Activated CD4-positive, alpha-beta T cell treated with anti-CD3 and anti-CD28 coated beads for 4 hours (primary cell): ENCODE data around the gene ARCN1.

ENCODE experiments used
- DNase-seq, 2 donors: peaks; one replicate each; pipeline ENCODE4 v3.0.0-alpha.2; 2020

Gene ARCN1

DNA sequence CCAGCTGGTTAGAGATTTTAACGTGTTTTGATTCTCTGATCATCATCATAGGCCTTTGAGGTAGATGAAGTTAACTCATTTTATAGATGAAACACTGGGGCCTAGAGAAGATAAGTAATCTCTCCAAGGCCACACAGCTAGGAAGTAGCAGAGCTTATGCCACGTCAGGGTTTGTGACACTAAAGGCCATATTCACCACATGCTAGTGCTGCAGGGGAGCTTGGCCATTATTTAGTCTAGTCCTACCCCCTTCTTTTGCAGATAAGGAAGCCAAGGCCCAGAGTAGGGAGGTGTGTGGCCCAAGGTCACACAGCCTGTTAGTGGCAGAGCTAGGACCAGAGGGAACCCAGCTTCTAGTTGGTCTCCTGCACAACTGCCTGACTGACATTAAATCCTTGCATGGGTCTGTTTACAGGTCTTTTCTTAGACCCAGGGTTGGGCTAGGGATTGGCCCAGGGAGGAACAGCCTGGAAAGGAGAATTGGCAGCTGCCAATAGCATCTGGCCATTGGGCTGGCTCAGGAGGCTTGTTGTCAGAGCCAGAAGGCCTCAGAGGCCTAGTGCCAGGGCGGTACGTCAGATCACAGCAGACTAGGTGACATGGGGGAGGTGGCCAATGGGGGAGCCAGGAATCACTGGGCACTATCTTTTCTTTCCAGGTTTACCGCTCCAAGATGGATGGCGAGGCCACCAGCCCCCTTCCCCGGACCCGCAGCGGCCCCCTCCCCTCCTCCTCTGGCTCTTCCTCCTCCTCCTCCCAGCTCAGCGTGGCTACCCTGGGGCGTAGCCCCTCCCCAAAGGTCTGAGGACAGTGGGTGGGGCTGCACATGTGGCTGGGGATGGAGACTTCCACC lies 71.2 kb downstream of the ARCN1 start:
- no peak for DNase-seq

DNA sequence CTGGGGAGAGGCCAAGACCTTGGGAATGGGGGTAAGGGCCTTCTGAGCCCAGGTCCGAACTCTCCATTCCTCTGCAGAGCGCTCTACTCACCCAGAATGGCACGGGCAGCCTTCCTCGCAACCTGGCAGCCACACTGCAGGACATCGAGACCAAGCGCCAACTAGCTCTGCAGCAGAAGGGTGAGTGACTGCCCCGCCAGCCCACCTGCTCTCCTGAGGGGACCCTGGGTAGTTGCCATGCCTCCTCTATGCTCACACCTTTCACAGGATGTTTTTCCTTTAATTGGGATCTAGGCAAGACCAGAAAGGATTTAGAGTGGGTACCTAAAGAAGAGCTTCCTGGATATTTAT lies 71.8 kb downstream of the ARCN1 start:
- DNase-seq, result no peak

DNA sequence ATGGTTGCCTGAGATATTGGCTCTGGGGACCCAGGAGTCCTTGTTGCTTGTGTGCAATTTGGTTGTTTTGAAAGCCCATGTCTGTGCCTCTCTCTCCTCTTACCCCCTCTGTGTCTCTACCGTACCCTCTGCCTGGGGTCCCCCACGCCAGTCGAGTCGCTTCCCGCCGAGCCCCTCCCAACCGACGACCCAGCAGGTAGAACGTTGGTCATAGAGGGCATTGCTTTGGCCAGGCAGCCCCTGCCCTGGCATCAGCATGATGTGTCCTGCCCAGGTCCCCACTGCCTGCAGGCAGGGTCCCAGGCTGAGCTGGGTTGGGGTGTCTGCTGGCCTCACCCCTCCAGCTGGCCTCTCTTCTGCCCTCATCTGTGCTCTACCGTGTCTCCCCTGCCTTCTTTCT lies 72.3 kb downstream of the ARCN1 start:
- no peak for DNase-seq

DNA sequence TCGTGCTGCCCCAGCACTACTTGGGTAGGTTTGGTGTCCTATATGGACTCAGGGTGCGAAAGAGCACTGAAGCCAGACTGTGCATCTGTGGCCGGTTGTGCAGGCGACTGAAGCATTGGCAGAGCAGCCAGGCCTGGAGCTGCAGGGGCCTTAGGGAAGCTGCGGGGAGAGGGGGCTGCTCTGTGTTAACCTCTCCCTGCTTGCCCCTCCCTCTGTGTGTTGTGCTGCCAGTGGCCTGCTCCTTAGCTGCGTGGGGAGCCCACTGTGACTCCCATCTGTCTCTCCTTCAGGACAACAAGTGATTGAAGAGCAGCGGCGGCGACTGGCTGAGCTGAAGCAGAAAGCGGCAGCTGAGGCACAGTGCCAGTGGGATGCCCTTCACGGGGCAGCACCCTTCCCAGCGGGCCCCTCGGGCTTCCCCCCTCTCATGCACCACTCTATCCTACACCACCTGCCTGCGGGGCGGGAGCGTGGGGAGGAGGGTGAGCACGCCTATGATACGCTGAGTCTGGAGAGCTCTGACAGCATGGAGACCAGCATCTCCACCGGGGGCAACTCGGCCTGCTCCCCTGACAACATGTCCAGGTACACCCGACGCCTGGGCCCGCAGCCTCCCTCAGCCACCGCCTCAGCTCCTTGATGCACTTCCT lies 73.0 kb downstream of the ARCN1 start:
- no peak for DNase-seq

DNA sequence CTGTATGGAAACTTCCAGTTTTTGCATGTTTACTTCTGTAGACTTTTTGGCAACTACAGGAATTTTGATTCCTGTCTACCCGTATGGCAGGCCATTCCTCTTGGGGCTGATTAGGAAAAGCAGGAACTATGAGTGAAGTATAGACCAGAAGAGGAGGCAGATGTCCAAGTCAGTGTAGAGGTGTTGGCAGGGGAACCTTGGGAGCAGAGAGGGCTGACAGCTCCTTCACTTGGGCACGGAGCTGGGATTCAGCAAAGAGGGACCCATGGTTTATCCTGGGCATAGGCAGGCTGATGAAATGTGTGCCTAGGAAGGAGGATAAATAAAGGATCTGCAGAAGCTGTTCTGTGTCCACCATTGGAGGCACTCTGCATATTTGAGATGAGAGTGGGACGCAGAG lies 74.2 kb downstream of the ARCN1 start:
- DNase-seq, result no peak

DNA sequence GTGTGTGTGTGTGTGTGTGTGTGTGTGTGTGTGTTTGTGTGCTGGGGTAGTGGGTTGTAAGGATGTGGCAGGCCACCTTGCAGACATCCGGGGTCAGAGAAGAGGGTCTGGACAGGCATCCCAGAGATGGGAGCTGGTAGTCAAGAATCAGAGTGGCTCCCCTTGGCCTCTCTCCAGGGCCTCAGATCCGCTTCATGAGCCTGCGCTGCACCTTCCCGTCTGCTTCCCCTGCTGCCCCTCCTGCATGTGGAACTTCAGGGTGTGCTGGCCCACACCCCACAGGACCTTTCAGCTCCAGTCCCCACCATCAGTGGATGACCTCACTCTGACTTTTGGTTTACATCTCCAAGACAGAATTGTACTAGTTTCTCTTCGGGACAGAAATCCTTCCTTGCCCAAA lies 76.1 kb downstream of the ARCN1 start:
- DNase-seq, result no peak

DNA sequence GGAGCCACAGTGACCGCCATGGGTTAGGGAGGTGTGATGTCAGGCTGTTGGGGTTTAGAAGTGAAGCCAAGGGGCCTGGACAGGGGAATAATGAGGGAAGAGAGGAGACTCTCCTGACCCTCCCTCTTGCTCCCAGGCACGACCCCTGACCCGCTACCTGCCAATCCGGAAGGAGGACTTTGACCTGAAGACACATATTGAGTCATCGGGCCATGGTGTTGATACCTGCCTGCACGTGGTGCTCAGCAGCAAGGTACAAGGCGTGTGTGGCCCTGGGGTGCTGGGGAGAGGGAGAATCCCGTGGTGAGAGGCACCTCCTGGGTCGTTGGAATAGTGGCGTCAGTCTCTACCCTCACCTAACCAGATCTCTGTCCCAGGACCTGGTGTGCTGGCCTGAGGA lies 77.7 kb downstream of the ARCN1 start:
- DNase-seq, result no peak

DNA sequence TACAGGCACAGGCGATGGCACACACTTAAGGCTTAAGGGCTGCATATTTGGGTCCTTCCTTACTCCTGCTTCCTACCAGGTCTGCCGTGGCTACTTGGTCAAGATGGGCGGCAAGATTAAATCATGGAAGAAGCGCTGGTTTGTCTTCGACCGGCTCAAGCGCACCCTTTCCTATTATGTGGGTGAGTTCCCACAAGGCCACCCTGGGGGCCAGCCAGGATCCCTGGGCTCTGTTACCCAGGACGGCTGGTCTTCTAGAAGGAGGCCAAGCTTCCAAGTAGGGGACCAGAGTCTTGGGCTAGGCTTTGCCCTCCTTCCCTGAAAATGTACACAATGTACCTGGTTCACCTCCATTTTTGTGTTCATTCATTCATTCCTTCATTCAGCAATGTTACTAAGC lies 78.2 kb downstream of the ARCN1 start:
- no peak for DNase-seq

DNA sequence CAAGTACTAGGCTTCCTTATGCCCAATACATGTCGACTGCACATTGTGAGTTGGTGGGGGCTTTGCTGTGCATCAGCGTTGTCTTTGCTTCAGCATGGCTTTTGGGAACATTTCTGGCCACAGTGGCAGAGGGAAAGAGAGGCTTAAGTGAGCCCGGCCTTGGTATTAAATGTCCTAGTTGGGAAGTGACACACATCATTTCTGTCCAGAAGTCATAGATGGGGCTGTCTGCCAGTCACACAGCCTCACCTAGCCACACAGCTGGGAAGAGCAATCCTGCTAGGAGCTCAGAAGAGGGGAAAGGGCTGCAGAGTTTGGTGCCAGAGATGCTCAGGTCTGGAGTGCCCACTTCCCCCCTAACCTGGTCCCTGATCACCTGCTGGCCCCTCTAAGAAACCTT lies 79.6 kb downstream of the ARCN1 start:
- DNase-seq, result no peak
